Ascending aorta (tissue), 2 donors: Measurements from ENCODE around the gene TANC1. TPM values are rescaled to one million over a fixed set of nuclear protein-coding genes. Genes with fewer than 3 reads are reported as not detected.

ENCODE experiments used
- DNase-seq, 2 donors: peaks; one replicate each; pipeline ENCODE4 v3.0.0-alpha.2; 2019; ENCODE audit warnings: low spot score in 2 of 2
- H3K27ac ChIP-seq, 2 donors: fragments of 200-600 bp; sonication (generic); one replicate each; pipeline ENCODE4 v1.5.1; 2016 to 2017; ENCODE audit warnings: mild to moderate bottlenecking in 1 of 2
- H3K27me3 ChIP-seq: fragments of 200-600 bp; sonication (generic); one replicate; pipeline ENCODE4 v1.5.1; 2017
- H3K36me3 ChIP-seq, 2 donors: fragments of 200-600 bp; sonication (generic); one replicate each; pipeline ENCODE4 v1.5.1; 2016
- H3K4me1 ChIP-seq, 2 donors: fragments of 200-600 bp; sonication (generic); one replicate each; pipeline ENCODE4 v1.5.1; 2016 to 2017; ENCODE audit warnings: mild to moderate bottlenecking in 1 of 2
- H3K4me3 ChIP-seq, 2 donors: fragments of 200-600 bp; sonication (generic); one replicate each; pipeline ENCODE4 v1.5.1; 2016 to 2017; ENCODE audit warnings: mild to moderate bottlenecking in 1 of 2
- H3K9me3 ChIP-seq, 2 donors: fragments of 200-600 bp; sonication (generic); one replicate each; pipeline ENCODE4 v1.5.1; 2016
- CTCF ChIP-seq, 3 experiments: fragments of 200-600 bp in 2 of 3; fragments of 450-650 bp in 1 of 3; sonication (generic) in 2 of 3; IDR thresholded peaks; one replicate each; pipeline ENCODE4 v1.5.1; 2016 to 2019; ENCODE audit warnings: antibody characterized with exemption in 3 of 3, mild to moderate bottlenecking in 1 of 3, moderate library complexity in 1 of 3
- intact Hi-C: fragments of 100-400 bp; cut with DNase I; formaldehyde crosslinking; loops from one replicate; pipeline ENCODE4 v1.15.1; 2023
- total RNA-seq: library from RNA; depleted of rRNA; stranded (reverse); fragments of >200 nt; gene quantifications from one replicate; pipeline ENCODE4 v1.1.0, GENCODE V29; 2016

Gene TANC1
- total RNA-seq, 1 donor from 2014 or later, result 45.4 TPM

DNA sequence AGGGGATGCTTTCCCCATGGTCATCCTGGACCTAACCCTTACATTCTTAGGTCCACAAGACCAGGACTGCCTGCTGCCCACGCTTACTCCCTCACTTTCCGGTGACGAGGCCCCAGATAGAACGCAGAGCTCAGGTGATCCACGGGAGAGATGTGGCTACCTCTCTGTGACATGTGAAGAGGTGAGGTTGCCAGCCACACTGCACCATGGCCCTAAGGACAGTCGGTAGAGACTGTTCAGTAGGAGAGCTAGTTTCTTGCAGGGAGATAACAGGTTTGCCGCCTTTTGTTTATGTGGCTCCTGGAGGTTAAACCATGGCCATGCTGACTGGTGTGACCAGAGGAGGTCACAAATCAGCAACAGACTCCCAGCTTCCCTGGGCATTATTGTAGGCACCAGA lies 246.7 kb downstream of the TANC1 start:
- Histone ChIP-seq H3K36me3 (peaks cover 30 to 48% of the 10 kb centered on the region in 2 donors), H3K9me3 (no peaks in the 10 kb centered on the region), H3K27me3 (no peaks in the 10 kb centered on the region), H3K4me1 (peaks cover 0 to 8% of the 10 kb centered on the region in 2 donors), H3K4me3 (no peak overlapping the region), H3K27ac (no peak overlapping the region)
- intact Hi-C loops, result no loop called here
- TF ChIP-seq CTCF (IDR thresholded peaks at IDR 0.05), result no peak
- no peak for DNase-seq

DNA sequence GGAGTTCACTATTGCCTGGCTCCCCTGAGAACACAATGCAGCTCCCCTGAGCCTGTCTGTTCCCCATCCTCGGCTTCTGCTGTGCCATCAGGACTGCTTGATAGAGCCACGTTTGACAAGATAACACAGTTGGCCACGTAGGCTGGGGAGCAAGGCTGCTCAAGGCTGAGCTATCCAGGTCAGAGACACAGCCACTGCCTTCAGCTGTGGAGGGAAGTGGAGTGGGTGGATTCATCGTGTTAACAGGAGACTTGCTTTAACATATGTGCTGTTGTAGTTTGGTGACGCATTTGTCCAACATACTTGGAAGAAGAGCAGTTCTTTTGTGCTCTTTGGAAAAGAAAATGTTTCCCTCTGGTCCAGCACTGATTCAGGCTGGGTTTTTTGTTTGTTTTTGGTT lies 249.2 kb downstream of the TANC1 start:
- no peaks in the 10 kb centered on the region for H3K4me1 ChIP-seq
- H3K9me3 ChIP-seq, result no peaks in the 10 kb centered on the region
- intact Hi-C loops, result no loop called here
- H3K27me3 ChIP-seq, result no peaks in the 10 kb centered on the region
- no peak overlapping the region for H3K27ac ChIP-seq
- H3K36me3 ChIP-seq, result peaks cover 44 to 65% of the 10 kb centered on the region in 2 donors
- no peak for TF ChIP-seq CTCF (IDR thresholded peaks at IDR 0.05)
- H3K4me3 ChIP-seq, result no peak overlapping the region
- no peak for DNase-seq

DNA sequence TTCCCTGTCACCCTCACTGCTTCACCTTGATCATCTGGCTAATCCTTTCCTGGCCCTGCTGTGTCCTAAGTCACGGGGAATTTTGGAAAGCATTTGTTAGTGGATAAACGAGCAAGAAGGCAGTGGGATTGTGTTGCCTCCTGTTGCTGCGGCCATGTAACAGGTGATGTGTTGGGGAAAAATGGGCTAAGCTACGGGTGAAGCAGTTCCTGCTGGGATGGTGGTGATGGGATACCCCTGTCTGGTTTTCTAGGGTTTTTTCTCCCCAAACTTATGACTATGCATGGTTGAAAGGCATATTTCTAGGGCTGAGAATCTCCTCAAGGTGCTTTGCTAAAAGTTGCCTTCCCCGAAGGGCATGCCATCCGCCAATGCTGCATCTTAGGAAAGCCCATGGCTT lies 249.9 kb downstream of the TANC1 start:
- no peak overlapping the region for H3K27ac ChIP-seq
- peaks cover 44 to 68% of the 10 kb centered on the region in 2 donors for H3K36me3 ChIP-seq
- H3K4me3 ChIP-seq, result no peak overlapping the region
- no peak for TF ChIP-seq CTCF (IDR thresholded peaks at IDR 0.05)
- DNase-seq, result no peak
- H3K27me3 ChIP-seq, result no peaks in the 10 kb centered on the region
- no peaks in the 10 kb centered on the region for H3K9me3 ChIP-seq
- H3K4me1 ChIP-seq, result no peaks in the 10 kb centered on the region
- intact Hi-C loops, result no loop called here

GRCh38 chr2:159219394-159219998 lies 251.1 kb downstream of the TANC1 start:
- peaks cover 54 to 75% of the 10 kb centered on the region in 2 donors for H3K36me3 ChIP-seq
- intact Hi-C loops, result no loop called here
- no peak overlapping the region for H3K27ac ChIP-seq
- no peaks in the 10 kb centered on the region for H3K4me1 ChIP-seq
- no peaks in the 10 kb centered on the region for H3K9me3 ChIP-seq
- DNase-seq, result no peak
- no peaks in the 10 kb centered on the region for H3K27me3 ChIP-seq
- no peak overlapping the region for H3K4me3 ChIP-seq
- TF ChIP-seq CTCF (IDR thresholded peaks at IDR 0.05), result no peak

GRCh38 chr2:159224061-159224813 lies 255.8 kb downstream of the TANC1 start:
- peak overlapping the region in 1 of 2 donors; percentile 14 for H3K27ac ChIP-seq
- no peak overlapping the region for H3K4me3 ChIP-seq
- H3K4me1 ChIP-seq, result no peaks in the 10 kb centered on the region
- no peaks in the 10 kb centered on the region for H3K27me3 ChIP-seq
- DNase-seq, result no peak
- intact Hi-C loops, result no loop called here
- no peak for TF ChIP-seq CTCF (IDR thresholded peaks at IDR 0.05)
- H3K9me3 ChIP-seq, result no peaks in the 10 kb centered on the region
- H3K36me3 ChIP-seq, result peaks cover 49 to 62% of the 10 kb centered on the region in 2 donors
